ENCODE results near the gene KIAA1210. TPM values are rescaled to one million over a fixed set of nuclear protein-coding genes. Genes with fewer than 3 reads are reported as not detected.

The KIAA1210 gene
- total and polyA plus RNA-seq, 2 of the 4 experiments (the other 2 are of a cell fraction) = not detected

DNA sequence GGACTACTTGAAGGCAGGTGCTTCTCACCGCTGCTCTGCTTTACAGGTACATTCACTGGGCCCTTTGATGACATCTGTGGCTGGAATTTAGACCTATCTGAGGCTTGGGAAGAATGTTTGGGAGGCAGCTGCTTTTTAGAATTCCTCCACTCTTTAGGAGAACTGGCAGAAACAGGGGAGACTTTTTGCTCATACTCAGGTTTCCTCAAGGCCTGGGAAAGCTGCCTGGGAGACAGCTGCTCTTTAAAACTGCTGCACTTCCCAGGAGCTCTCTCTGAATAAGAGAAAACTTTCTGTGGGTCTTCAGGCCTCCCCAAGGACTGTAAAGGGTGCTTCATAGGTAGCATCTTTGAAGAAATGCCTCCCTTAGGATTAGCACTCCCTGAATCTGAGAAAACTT, 40.5 kb downstream of the KIAA1210 start:
- Histone ChIP-seq H3K4ac (ENCODE audit: low read depth, low read length) (no peak overlapping the region), H3K18ac (ENCODE audit: low read depth, low read length) (no peak overlapping the region), H2BK20ac (ENCODE audit: low read depth, low read length) (no peak overlapping the region), H3K9me1 (ENCODE audit: insufficient read depth, low read length) (no peaks in the 10 kb centered on the region), H2BK15ac (ENCODE audit: low read depth, low read length) (no peak overlapping the region), H3K9ac (ENCODE audit: low read depth, low read length) (no peak overlapping the region), H3K27me3 (ENCODE audit: control insufficient read depth, insufficient read depth, low read length) (peaks cover 12% of the 10 kb centered on the region), H2BK120ac (ENCODE audit: low read depth, low read length) (no peak overlapping the region), H4K20me1 (ENCODE audit: insufficient read depth, low read length) (no peaks in the 10 kb centered on the region), H4K5ac (ENCODE audit: low read depth, low read length) (no peak overlapping the region), H3K9me3 (ENCODE audit: control insufficient read depth, insufficient read depth, low read length) (no peaks in the 10 kb centered on the region), H3K27ac (ENCODE audit: insufficient read depth, low read length) (no peak overlapping the region), H3K36me3 (ENCODE audit: control insufficient read depth, insufficient read depth, low read length) (no peaks in the 10 kb centered on the region), H2AFZ (replicated peaks; ENCODE audit: low read length, poor library complexity) (no peak overlapping the region), H4K8ac (ENCODE audit: low read depth in 2 of 2, low read length in 2 of 2) (no peak overlapping the region), H3K4me3 (ENCODE audit: insufficient read depth, low read depth, low read length) (no peak overlapping the region), H3K79me1 (ENCODE audit: low read depth in 1 of 2, low read length in 2 of 2) (no peaks in the 10 kb centered on the region), H2AK5ac (ENCODE audit: low read depth, low read length) (no peak overlapping the region), H4K91ac (ENCODE audit: insufficient read depth, low read depth, low read length) (no peak overlapping the region), H3K14ac (replicated peaks; ENCODE audit: low read depth, low read length) (no peak overlapping the region), H2AK9ac (replicated peaks; ENCODE audit: low read depth, low read length, poor library complexity) (no peak overlapping the region), H3K56ac (ENCODE audit: extremely low read depth, insufficient read depth, low read length) (no peak overlapping the region), H3K23ac (ENCODE audit: low read depth, low read length) (no peak overlapping the region), H3K4me2 (ENCODE audit: low read depth, low read length) (no peak overlapping the region), H3K4me1 (ENCODE audit: control insufficient read depth, insufficient read depth, low read length) (no peaks in the 10 kb centered on the region), H2BK5ac (ENCODE audit: low read depth, low read length, poor library complexity, severe bottlenecking) (no peak overlapping the region)
- dilution Hi-C loops (cut with HindIII; ENCODE audit: low sequenced_read_pairs, unreplicated experiment) = no loop called here
- DNase-seq (no peak), ATAC-seq (ENCODE audit: low read depth) (no peak)
- intact Hi-C loops (cut with micrococcal nuclease) = no loop called here
- WGBS, 2 experiments (ENCODE audit: extremely low coverage in 2 of 2, insufficient read length in 1 of 2) = no CpG with 5 or more reads among the region's 1 CpG
- ChIA-PET CTCF (no interaction called here), POLR2A (ENCODE audit: unreplicated experiment) (no interaction called here)
- BruUV-seq (replicated peaks) = no TSS peak
- TF ChIP-seq NFE2L2 (IDR thresholded peaks at IDR 0.05; ENCODE audit: low read depth, low read length) = no peak
- TF ChIP-seq MAZ (IDR thresholded peaks at IDR 0.05; ENCODE audit: borderline replicate concordance, low read depth, low read length) = no peak
- no peak for TF ChIP-seq POLR2A (IDR thresholded peaks at IDR 0.05; ENCODE audit: low read depth, low read length)
- no peak for TF ChIP-seq FOS (IDR thresholded peaks at IDR 0.05; ENCODE audit: low read depth, low read length)
- TF ChIP-seq CHD1 (IDR thresholded peaks at IDR 0.05; ENCODE audit: low read depth, low read length) = no peak
- TF ChIP-seq, protein P1, sequence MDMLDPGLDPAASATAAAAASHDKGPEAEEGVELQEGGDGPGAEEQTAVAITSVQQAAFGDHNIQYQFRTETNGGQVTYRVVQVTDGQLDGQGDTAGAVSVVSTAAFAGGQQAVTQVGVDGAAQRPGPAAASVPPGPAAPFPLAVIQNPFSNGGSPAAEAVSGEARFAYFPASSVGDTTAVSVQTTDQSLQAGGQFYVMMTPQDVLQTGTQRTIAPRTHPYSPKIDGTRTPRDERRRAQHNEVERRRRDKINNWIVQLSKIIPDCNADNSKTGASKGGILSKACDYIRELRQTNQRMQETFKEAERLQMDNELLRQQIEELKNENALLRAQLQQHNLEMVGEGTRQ (IDR thresholded peaks at IDR 0.05; ENCODE audit: low read depth, low read length) = no peak
- TF ChIP-seq CEBPB (IDR thresholded peaks at IDR 0.05; ENCODE audit: low read depth, low read length) = no peak
- TF ChIP-seq, protein P2, sequence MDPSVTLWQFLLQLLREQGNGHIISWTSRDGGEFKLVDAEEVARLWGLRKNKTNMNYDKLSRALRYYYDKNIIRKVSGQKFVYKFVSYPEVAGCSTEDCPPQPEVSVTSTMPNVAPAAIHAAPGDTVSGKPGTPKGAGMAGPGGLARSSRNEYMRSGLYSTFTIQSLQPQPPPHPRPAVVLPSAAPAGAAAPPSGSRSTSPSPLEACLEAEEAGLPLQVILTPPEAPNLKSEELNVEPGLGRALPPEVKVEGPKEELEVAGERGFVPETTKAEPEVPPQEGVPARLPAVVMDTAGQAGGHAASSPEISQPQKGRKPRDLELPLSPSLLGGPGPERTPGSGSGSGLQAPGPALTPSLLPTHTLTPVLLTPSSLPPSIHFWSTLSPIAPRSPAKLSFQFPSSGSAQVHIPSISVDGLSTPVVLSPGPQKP (IDR thresholded peaks at IDR 0.05; ENCODE audit: borderline replicate concordance, low read depth, low read length) = no peak
- no peak for TF ChIP-seq MXI1 (IDR thresholded peaks at IDR 0.05; ENCODE audit: borderline replicate concordance, low read depth, low read length)
- in situ Hi-C loops (cut with MboI; ENCODE audit: low sequenced_read_pairs) = no loop called here

All from IMR-90 (cell line).